GM12875 (cell line): ENCODE measurements around the gene LCLAT1.

Source experiments
- H3K4me3 ChIP-seq: one replicate; pipeline ENCODE4 v1.5.1; 2011; ENCODE audit warnings: low read depth, low read length, control low read depth
- TF ChIP-seq, protein P1 (sequence below): IDR thresholded peaks from 2 replicates; pipeline ENCODE4 v1.5.1; 2011; ENCODE audit warnings: low read depth, mild to moderate bottlenecking, control low read depth, inconsistent platforms, low read length, moderate library complexity, borderline replicate concordance; ENCODE audit not compliant: insufficient read depth

LCLAT1 gene

DNA sequence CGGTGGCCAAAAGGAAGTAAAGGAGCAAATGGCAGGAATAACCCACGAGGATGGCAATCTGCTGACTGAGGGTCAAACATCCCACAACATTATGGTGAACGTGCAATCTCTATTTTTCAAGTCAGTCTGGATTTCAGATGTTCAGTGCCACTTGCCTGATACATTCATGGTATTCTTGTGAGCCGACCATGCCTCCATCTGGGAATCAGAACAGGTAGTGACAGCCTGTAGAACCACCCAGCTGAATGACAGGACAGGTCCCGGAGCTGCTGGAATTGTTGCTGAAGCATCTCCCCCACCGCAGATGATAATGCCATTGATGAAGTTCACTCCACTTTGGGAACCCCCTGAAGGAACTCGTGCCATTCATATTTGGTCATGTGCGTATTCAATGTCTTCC, 237.0 kb downstream of the LCLAT1 start:
- TF ChIP-seq, protein P1, sequence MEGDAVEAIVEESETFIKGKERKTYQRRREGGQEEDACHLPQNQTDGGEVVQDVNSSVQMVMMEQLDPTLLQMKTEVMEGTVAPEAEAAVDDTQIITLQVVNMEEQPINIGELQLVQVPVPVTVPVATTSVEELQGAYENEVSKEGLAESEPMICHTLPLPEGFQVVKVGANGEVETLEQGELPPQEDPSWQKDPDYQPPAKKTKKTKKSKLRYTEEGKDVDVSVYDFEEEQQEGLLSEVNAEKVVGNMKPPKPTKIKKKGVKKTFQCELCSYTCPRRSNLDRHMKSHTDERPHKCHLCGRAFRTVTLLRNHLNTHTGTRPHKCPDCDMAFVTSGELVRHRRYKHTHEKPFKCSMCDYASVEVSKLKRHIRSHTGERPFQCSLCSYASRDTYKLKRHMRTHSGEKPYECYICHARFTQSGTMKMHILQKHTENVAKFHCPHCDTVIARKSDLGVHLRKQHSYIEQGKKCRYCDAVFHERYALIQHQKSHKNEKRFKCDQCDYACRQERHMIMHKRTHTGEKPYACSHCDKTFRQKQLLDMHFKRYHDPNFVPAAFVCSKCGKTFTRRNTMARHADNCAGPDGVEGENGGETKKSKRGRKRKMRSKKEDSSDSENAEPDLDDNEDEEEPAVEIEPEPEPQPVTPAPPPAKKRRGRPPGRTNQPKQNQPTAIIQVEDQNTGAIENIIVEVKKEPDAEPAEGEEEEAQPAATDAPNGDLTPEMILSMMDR, result no peak
- H3K4me3 ChIP-seq, result no peak overlapping the region

DNA sequence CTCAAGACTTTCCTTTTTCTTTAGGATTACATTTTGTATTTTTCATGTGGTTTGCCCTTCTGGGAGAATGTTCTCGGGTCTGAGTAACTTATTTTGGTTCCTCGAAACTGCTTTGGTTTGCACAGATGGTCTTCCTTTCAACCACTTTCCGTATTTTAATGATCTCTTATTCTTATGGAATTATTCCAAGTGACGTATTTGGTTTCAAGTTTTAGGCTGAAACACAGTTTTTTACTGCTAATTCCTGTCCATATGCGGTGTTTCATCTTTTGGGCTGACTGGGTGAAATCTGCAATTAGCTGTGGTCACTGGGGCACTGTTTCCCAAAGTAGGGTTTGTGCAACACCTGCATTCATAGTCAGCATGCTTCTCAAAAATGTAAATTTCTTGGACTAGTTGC, 237.5 kb downstream of the LCLAT1 start:
- TF ChIP-seq, protein P1, result no peak
- H3K4me3 ChIP-seq, result no peak overlapping the region

DNA sequence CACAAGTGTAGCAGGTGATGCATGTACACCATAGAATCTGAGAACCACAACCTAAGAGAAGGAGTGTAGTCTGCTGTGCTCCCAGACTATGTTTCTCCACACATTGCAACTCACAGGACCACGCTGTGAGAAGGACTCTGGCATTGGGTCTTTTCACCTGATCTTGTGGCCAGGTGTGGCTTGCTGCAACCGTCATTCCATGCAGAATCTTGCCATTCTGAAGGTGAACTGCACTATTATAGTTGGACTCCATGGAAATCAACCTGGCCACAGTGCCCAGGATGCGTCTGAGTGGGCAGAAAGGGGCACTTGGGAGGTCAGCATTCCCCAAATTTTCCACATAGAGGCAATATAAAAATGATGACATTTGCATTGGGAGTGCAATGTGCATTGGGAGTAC, 237.9 kb downstream of the LCLAT1 start:
- H3K4me3 ChIP-seq, result no peak overlapping the region
- TF ChIP-seq, protein P1, result no peak

DNA sequence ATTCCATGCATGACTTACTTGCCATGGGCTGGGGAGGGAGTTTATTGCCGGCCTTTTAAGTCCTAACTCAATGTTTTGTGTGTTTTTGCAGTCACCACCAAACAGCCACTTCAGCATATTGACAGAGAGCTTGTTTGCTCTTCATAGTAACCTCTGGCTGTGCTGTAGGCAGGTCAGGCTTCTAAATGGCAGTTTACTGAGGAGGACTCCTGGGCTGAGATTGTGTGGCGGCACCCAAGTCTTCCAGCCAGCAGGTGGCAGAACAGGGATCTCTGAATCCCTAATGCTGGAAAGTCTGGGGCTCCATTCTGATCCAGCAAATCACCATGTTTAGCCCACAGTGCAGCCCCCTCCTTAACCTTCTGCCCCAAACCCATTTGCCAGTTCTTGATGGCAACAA, 239.0 kb downstream of the LCLAT1 start:
- TF ChIP-seq, protein P1, result peak; percentile 59
- no peak overlapping the region for H3K4me3 ChIP-seq

DNA sequence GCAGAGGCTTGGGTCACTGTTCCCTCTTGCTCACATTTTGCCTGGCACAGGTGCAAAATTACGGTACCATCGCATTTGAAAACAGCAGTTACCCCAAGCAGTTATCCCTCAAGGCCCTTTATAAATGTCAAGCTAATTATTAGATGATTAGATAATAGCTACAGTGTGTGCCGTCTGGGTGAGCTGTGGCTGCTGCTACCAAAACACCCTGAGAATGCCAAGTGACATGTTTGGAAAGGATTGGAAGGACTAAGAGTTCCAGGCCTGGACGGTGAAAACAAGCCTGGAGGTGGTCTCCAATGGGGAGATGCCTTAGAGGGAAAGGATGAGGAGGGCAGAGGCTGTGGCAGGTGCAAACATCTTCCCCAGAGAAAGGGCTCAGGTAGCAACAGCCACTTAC, 239.6 kb downstream of the LCLAT1 start:
- H3K4me3 ChIP-seq, result no peak overlapping the region
- TF ChIP-seq, protein P1, result no peak

DNA sequence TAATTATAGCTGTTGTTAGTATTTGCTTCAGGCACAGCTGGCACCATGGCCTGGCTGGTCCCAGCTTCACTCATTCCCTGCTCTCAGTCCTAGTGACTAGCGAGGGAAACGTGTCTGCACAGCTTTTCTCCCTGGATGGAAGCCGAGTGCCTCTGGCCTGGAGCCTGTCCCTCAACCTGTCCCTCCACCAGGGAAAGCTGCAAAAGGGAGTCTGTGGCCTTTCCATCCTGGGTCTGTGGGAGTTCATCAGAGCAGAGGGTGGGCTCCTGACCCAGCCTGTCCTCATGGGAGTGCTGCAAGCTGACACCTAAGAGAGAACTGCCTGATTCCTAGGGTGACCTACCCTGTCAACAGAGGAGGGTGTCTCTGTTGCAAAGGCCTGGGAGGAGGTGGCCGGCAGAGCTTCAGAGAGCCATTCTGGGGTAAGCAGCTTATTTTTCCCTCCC, 241.9 kb downstream of the LCLAT1 start:
- TF ChIP-seq, protein P1, result no peak
- H3K4me3 ChIP-seq, result no peak overlapping the region

DNA sequence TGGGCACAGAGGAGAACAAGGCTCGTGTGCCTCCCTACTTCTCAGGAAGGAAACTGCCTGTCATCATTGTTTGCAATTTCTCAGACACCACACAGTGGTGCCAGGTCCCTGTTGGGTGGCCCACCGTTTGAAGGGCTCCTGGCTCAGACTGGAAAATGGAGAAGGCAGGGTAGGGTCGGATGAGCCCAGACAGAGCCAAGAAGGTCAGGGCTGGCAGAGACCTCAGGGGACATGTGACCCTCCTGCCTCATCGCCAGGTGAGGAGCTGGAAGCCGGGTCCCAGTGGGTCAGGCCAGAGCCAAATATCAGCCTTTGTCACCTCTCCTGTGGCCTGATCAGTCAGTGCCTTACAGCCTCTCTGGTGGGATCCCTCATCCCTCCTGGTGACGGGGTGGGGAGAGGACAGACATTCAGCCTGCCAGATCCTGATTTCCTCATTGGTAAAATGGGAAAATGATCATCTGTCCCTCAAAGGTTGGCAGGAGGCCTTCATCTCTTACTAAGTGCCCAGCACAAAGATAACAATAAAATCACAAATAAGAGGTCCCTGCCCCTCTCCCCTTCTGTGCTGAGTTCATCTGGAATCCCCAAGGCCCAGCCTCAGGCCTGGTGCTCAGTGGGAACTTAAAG, 242.6 kb downstream of the LCLAT1 start:
- TF ChIP-seq, protein P1, result no peak
- no peak overlapping the region for H3K4me3 ChIP-seq
